ENCODE results near the gene USP31.

Gene USP31

DNA sequence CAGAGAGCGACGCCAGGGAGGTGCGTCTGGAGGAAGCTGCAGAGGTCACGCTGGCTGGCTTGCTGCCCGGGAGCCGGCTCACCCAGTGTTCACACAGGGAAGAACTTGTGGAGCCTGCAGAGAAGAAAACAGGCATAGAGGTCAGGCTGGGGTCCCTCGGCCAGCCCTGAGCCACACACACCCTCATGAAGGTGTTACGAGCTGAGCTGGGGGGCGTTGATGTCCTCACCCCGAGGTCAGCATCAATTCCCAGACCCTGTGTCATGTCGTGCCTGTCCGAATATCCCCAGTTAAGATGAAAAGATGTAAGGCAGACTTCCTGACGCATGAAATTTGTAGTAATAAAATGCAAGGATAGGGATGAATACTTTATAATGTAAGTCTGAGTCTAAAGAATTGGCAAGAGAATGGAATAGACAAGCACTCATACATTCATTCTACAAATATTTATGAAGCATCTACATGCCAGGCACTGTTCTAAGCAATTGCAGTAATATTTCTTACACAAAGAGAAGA, 77.1 kb downstream of the USP31 start:
- peak; percentile 33 for DNase-seq (ENCODE audit: low read depth)
- TF ChIP-seq CTCF (IDR thresholded peaks at IDR 0.05; ENCODE audit: control insufficient read depth, insufficient read depth, low read depth, low read length, missing control alignments): no peak
- no peak overlapping the region for H3K4me3 ChIP-seq (ENCODE audit: control insufficient read depth, low read depth, low read length)

DNA sequence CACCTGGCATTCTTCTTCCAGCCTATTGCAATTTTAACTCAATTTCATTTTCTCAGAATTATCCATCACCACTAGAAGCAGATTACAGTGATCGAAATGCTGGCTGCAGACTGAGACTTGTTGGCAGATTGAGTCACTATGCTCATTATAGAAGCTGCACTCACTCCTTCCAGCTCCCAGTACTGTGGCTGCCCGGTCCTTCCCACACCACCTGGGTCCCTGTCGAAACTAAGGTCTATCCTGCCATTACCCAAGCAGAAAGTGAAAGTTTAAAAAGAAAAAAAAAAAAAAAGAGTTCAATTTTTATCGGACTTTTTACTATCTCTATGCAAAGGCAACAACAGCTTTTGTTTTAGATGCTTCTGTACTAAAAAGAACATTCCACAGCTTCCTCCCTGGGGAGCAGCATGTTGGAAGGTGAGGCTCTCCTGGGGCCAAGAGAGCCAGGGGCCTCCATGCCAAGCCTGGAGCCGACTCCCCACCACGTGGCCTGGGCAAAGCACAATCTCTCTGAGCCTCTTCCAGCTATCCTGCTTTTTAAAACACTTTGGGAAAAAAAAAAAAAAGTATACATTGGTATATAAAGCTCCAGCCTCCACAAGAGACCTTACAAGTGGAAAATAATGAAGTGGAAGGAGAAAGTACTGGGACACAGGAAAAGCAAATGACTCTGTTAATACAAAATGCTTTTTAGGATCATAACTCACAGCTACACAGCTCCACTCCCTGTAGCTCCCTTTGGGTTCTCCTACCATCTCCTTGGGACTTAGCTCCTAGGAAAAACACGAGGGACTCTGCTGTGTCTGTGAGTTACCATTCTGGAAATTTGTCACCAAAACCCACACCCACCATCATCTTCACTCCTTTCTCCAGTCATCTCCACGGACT, 77.8 kb downstream of the USP31 start:
- H3K4me3 ChIP-seq (ENCODE audit: control insufficient read depth, low read depth, low read length): no peak overlapping the region
- TF ChIP-seq CTCF (IDR thresholded peaks at IDR 0.05; ENCODE audit: control insufficient read depth, insufficient read depth, low read depth, low read length, missing control alignments): no peak
- peak; percentile 31 for DNase-seq (ENCODE audit: low read depth)

- TF ChIP-seq CTCF (IDR thresholded peaks at IDR 0.05; ENCODE audit: control insufficient read depth, insufficient read depth, low read depth, low read length, missing control alignments): no peak
- no peak overlapping the region for H3K4me3 ChIP-seq (ENCODE audit: control insufficient read depth, low read depth, low read length)
- no peak for DNase-seq (ENCODE audit: low read depth)
Observed at GRCh38 chr16:23069844-23070243, 79.4 kb downstream of the USP31 start.

- DNase-seq (ENCODE audit: low read depth): no peak
- no peak for TF ChIP-seq CTCF (IDR thresholded peaks at IDR 0.05; ENCODE audit: control insufficient read depth, insufficient read depth, low read depth, low read length, missing control alignments)
- H3K4me3 ChIP-seq (ENCODE audit: control insufficient read depth, low read depth, low read length): no peak overlapping the region
Observed at GRCh38 chr16:23068079-23068736, 81.0 kb downstream of the USP31 start.

GRCh38 chr16:23066676-23067075, 82.6 kb downstream of the USP31 start:
- TF ChIP-seq CTCF (IDR thresholded peaks at IDR 0.05; ENCODE audit: control insufficient read depth, insufficient read depth, low read depth, low read length, missing control alignments): no peak
- no peak for DNase-seq (ENCODE audit: low read depth)
- no peak overlapping the region for H3K4me3 ChIP-seq (ENCODE audit: control insufficient read depth, low read depth, low read length)

- no peak for TF ChIP-seq CTCF (IDR thresholded peaks at IDR 0.05; ENCODE audit: control insufficient read depth, insufficient read depth, low read depth, low read length, missing control alignments)
- no peak overlapping the region for H3K4me3 ChIP-seq (ENCODE audit: control insufficient read depth, low read depth, low read length)
- DNase-seq (ENCODE audit: low read depth): peak; percentile 62
Observed at GRCh38 chr16:23064639-23065038, 84.6 kb downstream of the USP31 start.
